IPS DF 6.9 (cell line): ENCODE data around the gene PRKN.

Experiments used
- DNase-seq: peaks from one replicate; pipeline ENCODE4 v3.0.0-alpha.2; 2013; ENCODE audit warnings: low read depth, low spot score
- H3K27ac ChIP-seq: one replicate; pipeline ENCODE4 v1.5.1; 2013; ENCODE audit warnings: low read length, control low read depth
- H3K27me3 ChIP-seq: 2 replicates; pipeline ENCODE4 v1.6.1; 2013; ENCODE audit warnings: mild to moderate bottlenecking, low read length; ENCODE audit not compliant: control insufficient read depth, insufficient read depth
- H3K36me3 ChIP-seq: 2 replicates; pipeline ENCODE4 v1.6.1; 2013; ENCODE audit warnings: low read length; ENCODE audit not compliant: control insufficient read depth, insufficient read depth
- H3K4me1 ChIP-seq: 2 replicates; pipeline ENCODE4 v1.6.1; 2013; ENCODE audit warnings: low read length; ENCODE audit not compliant: control insufficient read depth, insufficient read depth
- H3K4me3 ChIP-seq: 2 replicates; pipeline ENCODE4 v1.5.1; 2013; ENCODE audit warnings: mild to moderate bottlenecking, low read length
- H3K9me3 ChIP-seq: 2 replicates; pipeline ENCODE4 v1.6.1; 2013; ENCODE audit warnings: low read length, inconsistent platforms; ENCODE audit not compliant: control insufficient read depth, insufficient read depth
- WGBS: extraction: QIAGEN DNeasy Blood & Tissue Kit; methylation state at CpG from one replicate; pipeline ENCODE4 v1.1.7; 2013; ENCODE audit warnings: mixed read lengths, missing lambda C conversion rate; ENCODE audit not compliant: insufficient read length, insufficient coverage; 5-methylcytosine and 5-hydroxymethylcytosine counted together

Gene PRKN

DNA sequence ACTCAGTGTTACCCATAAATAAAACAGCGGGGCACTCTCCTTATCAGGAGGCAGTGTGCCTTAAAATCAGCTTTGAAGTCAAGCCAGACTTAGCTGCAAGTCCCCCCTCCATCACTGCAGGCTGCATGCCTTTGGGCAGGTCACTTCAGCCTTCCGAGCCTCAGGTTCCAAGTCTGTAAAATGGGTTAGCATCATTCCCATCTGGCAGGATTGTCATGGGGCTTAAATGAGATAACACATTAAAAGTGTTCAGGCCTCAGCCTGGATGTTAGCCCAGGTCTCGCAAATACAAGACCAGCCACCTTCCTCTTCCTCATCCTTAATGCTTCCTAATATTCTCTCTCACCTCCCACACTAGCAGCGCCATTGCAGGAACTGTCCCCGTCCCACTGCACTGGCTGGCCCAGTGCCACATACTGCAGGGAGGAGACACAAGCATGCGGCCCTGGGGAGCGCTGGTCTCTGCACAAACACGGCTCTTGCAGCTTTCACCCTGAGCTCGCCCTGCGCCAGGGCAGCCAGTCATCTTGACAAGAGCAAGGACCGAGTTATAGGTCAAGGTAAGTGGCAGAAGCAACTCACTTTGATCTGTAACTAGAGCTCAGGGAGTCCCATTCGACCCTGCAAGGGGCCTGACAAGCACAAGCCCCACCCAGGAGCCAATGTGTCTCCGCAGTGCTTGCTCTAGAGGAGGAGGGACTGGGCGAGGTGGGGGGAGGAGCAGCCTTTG is 889.1 kb downstream of the PRKN start:
- H3K4me3 ChIP-seq: no peak overlapping the region
- no CpG with 5 or more reads among the region's 14 CpGs for WGBS
- no peaks in the 10 kb centered on the region for H3K36me3 ChIP-seq
- DNase-seq: no peak
- no peak overlapping the region for H3K27ac ChIP-seq
- no peaks in the 10 kb centered on the region for H3K9me3 ChIP-seq
- H3K4me1 ChIP-seq: peaks cover 3% of the 10 kb centered on the region; the same call in 1 of the 2 replicates
- no peaks in the 10 kb centered on the region for H3K27me3 ChIP-seq

DNA sequence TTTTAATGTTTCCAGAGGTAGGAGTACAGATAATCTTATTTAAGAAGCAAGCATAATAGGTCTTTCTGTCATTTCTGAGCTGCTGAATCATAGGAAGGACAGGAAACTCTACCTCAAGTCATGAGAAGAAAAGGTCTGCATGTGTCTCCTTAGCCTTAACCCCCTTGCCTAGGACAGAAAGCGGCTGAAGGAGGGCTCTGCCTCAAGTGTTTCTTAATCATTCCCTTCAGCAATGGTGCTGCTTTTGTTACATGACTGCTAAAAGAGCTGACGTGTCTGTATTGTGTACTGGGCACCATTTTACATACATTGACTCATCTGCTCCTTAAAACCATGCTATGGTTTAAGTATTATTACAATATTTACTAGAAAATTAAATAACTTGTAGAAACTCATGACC is 889.7 kb downstream of the PRKN start:
- no peak for DNase-seq
- no peaks in the 10 kb centered on the region for H3K27me3 ChIP-seq
- H3K9me3 ChIP-seq: no peaks in the 10 kb centered on the region
- no peaks in the 10 kb centered on the region for H3K36me3 ChIP-seq
- H3K4me3 ChIP-seq: no peak overlapping the region
- WGBS: no CpG with 5 or more reads among the region's 2 CpGs
- H3K4me1 ChIP-seq: peaks cover 3% of the 10 kb centered on the region; the same call in 1 of the 2 replicates
- no peak overlapping the region for H3K27ac ChIP-seq

DNA sequence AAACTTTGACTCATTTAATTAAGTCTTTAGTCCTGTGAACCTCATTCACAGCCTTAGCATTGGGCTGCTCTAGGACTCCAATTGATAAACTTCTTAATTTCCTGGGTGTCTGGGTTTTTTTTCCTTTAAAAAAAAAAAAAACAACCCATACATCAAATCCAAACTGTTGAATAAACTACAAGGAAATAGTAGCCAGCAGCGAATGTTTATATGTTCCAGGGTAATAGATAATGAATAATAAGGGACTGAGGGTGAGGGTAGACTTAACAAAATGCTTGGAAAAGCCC is 890.2 kb downstream of the PRKN start:
- H3K4me3 ChIP-seq: no peak overlapping the region
- H3K27ac ChIP-seq: no peak overlapping the region
- H3K4me1 ChIP-seq: peaks cover 3% of the 10 kb centered on the region; the same call in 1 of the 2 replicates
- no peaks in the 10 kb centered on the region for H3K36me3 ChIP-seq
- WGBS: no CpG with 5 or more reads among the region's 1 CpG
- no peak for DNase-seq
- H3K9me3 ChIP-seq: no peaks in the 10 kb centered on the region
- no peaks in the 10 kb centered on the region for H3K27me3 ChIP-seq

DNA sequence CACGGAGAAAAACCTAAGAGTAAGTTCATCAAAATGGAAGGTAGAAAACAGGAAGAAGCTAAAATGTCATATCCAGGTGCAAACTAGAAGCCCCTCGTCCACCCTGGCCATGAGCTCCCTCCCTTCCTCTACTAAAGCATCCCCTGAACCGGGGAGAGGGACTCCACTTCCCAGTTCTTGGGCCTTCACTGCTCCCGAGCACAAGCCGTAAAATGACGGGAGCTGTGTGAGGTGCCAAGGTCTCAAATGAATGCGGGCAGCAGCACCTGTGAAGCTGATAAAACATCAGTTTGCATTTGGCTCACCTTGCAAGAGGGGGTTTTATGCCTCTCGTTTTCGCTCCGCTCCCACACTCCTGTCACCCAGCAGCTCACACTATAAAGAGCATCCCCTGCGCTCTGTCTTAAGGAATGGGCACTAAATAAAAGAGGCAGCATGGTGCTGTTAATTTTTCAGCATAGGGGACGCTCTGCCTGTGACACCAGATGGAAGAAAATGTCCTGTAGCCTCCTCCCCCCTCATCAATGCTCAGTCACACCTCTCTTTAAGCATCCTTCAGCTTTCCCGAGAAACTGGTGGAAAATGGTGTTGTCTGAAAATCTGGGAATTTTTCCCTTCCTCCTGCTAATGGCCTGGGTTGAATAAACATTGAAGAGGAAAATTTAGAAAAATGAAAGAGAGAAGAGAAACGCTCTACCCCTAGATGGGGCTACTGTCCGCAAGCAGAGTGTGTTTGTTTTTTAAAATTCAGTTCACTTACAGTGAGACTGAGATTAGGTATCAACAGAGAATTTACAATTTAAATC is 890.7 kb downstream of the PRKN start:
- Histone ChIP-seq H3K4me1 (peaks cover 3% of the 10 kb centered on the region; the same call in 1 of the 2 replicates), H3K27me3 (no peaks in the 10 kb centered on the region), H3K27ac (no peak overlapping the region), H3K36me3 (no peaks in the 10 kb centered on the region), H3K9me3 (no peaks in the 10 kb centered on the region), H3K4me3 (no peak overlapping the region)
- no peak for DNase-seq
- no CpG with 5 or more reads among the region's 15 CpGs for WGBS

DNA sequence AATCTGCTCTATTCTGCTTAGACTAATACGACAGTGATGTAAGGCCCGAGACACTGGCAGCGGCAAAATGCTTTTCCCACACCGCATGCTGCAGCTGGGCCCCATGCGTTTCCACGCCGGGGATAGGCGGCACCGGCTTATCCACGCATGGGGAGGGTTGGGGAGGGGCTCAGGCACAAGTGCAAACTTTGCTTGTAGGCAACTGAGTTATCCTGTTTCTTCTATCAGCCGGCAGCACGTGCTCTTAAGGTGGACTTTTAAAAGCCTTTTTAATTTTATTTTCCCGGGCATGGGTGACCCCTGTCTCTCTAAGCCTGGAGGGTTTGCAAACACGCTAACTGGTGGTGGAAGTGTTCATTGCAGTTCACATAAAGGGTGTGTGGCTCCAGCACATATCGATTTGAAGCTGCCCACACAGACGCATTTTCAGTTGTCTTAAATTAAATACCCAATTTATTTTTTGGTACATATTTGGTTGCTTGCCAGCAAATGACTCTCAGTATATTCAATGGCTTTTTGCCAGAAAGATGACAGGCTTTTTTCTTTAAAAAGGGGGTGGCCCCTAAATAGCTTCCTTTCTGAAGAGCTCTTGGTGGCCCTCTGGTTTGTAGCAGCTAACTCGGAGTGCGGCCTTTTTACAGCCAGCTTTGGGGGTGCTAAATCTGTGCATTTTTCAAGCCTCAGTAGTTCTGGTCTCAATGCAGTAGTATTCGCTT is 891.9 kb downstream of the PRKN start:
- Histone ChIP-seq H3K36me3 (no peaks in the 10 kb centered on the region), H3K27me3 (no peaks in the 10 kb centered on the region), H3K4me3 (no peak overlapping the region), H3K27ac (no peak overlapping the region), H3K9me3 (no peaks in the 10 kb centered on the region), H3K4me1 (peaks cover 3% of the 10 kb centered on the region; the same call in 1 of the 2 replicates)
- no CpG with 5 or more reads among the region's 19 CpGs for WGBS
- DNase-seq: no peak

DNA sequence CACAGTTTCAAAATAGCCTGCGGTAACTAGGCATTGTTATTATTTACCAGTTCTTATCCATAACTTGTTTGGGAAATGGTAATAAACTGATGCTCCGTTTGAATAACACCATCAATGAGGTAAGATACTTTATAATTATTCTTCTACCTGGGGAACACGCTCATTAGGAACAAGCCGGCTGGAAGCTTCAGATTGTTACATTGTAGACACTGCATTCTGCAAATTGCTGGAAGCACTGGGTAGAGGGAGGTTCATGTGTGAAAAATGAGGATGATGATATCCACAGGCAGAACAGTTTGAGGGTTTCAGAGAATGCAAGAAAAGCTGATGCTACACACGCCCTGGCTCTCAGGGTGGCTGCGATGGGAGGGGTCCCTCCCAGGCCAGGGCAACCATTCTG is 893.1 kb downstream of the PRKN start:
- no peak overlapping the region for H3K27ac ChIP-seq
- no peak overlapping the region for H3K4me3 ChIP-seq
- no CpG with 5 or more reads among the region's 6 CpGs for WGBS
- H3K9me3 ChIP-seq: no peaks in the 10 kb centered on the region
- no peaks in the 10 kb centered on the region for H3K27me3 ChIP-seq
- no peaks in the 10 kb centered on the region for H3K36me3 ChIP-seq
- peaks cover 3% of the 10 kb centered on the region; the same call in 1 of the 2 replicates for H3K4me1 ChIP-seq
- DNase-seq: no peak

DNA sequence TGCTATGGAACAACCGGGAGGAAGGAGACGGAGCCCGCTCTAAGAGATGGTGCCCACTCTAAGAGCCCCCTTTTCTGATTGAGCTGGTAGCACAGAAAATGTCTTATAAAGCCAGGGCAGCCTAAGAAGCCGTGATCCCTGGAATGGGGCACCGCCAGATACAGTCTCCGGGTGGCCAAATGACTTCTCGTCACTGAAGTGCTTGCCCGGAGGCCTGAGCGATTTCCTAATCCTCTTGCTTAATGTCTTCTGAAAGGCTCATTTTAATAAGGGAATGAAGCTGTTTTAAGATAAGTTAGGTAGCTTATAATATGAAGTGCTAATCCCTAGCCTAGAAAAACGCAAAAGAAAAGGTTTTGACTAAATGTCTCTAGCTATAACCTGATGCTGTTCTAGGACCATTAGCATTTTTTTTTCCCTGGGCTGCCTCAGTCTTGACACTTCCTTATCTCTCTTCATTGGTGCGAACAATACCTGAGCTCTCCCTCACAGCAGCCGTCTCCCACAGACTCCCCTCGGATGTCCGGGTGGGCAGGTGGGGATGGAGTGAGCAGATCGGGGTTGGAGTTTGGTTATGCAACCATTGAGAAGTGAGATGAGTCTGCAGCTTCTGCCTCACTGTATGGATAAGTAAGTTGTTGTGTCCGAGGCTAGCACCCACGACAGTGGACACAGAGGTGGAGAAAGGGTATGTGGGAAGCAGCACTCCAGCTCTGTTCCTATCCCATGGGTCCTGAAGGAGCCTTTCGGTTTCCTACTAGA is 894.3 kb downstream of the PRKN start:
- WGBS: no CpG with 5 or more reads among the region's 18 CpGs
- no peaks in the 10 kb centered on the region for H3K27me3 ChIP-seq
- no peak for DNase-seq

DNA sequence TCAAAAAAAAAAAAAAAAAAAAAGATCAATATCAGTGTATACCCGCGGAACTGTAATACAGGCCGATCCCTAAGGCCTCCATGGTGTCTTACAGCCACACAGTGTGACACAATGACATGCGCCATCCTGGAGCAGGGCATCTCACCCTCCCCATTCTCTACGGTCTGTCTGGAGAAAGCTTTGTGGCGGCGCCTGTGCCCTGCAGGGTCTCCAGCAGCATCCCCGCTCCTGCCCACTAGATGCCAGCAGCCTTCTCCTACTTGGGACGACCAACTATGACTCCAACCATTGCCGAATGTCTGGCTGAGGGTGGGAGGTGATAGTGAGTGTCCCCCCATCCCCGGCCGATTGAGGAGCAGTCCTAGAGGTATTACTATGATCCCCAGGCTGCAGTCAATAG is 894.9 kb downstream of the PRKN start:
- Histone ChIP-seq H3K4me1 (no peaks in the 10 kb centered on the region), H3K36me3 (no peaks in the 10 kb centered on the region), H3K27me3 (no peaks in the 10 kb centered on the region), H3K9me3 (no peaks in the 10 kb centered on the region), H3K4me3 (no peak overlapping the region), H3K27ac (no peak overlapping the region)
- DNase-seq: no peak
- WGBS: no CpG with 5 or more reads among the region's 12 CpGs

More for the DNA sequence above, 894.3 kb downstream of the PRKN start:
- Histone ChIP-seq H3K36me3 (no peaks in the 10 kb centered on the region), H3K9me3 (no peaks in the 10 kb centered on the region), H3K4me3 (no peak overlapping the region), H3K4me1 (no peaks in the 10 kb centered on the region), H3K27ac (no peak overlapping the region)

DNA sequence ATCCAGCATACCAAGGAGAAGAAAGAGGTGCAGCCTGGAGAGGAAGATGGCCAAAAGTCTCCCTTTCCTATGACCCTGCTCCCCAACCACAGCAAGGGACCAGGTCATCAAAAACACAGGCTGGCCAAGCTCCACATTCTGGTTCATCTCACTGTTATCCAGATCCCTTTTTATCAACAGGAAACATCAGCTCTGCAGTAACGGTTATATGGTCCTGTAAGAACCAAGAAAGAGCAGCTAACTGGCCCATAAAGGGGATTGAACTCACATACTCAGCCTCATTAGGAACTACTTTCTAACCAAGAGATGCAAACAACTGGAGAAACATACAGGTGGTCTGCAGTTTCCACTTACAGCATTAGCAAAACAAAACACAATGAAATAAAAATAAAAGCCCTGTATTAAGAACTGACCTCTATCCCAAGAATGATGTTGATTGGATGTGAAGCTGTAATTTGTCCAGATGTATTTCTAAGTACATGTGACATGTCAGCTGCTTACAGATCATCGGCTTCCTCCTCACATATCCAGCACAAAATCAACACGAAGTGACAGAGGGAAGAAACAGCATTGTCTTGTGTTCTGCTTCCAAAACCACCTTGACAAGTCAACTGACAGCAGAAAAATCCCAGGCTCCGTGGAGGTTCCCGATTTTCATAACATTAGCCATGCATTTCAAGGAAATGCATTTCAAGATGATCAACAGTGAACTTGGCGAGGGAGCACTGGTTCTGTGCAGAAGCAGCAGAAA is 896.5 kb downstream of the PRKN start:
- no CpG with 5 or more reads among the region's 6 CpGs for WGBS
- H3K9me3 ChIP-seq: no peaks in the 10 kb centered on the region

More for the DNA sequence above, 896.5 kb downstream of the PRKN start:
- Histone ChIP-seq H3K27me3 (no peaks in the 10 kb centered on the region), H3K27ac (no peak overlapping the region), H3K4me1 (no peaks in the 10 kb centered on the region), H3K36me3 (no peaks in the 10 kb centered on the region), H3K4me3 (no peak overlapping the region)
- DNase-seq: no peak
